Renal cortex interstitium (tissue), 11 donors: ENCODE measurements around the gene RPS2. TPM values are rescaled to one million over a fixed set of nuclear protein-coding genes. Genes with fewer than 3 reads are reported as not detected.
A peak's percentile ranks its signal among the peaks of the same experiment; 100 is the strongest.

ENCODE experiments used
- DNase-seq, 11 donors: peaks; one replicate each; pipeline ENCODE4 v3.0.0-alpha.2; 2013; ENCODE audit warnings: low read depth in 9 of 11, low spot score in 4 of 11; ENCODE audit errors: extremely low read depth in 1 of 11
- polyA plus RNA-seq, 3 donors: library from polyadenylated mRNA; unstranded; fragments of 120-200 nt; gene quantifications; one replicate each; pipeline ENCODE4 v1.2.1, GENCODE V29; 2013; ENCODE audit not compliant: insufficient read length in 3 of 3

Gene RPS2
- polyA plus RNA-seq, 3 donors, result 1,794 to 2,026 (median 1,887) TPM

GRCh38 chr16:2003231-2003826 is 38.7 kb upstream of the RPS2 start:
- DNase-seq, result no peak

- DNase-seq, result no peak
These were observed 38.0 kb upstream of the RPS2 start for GRCh38 chr16:2002406-2003230.

GRCh38 chr16:2001456-2002355 is 37.1 kb upstream of the RPS2 start:
- DNase-seq, result no peak

GRCh38 chr16:2001035-2001434 is 36.4 kb upstream of the RPS2 start:
- no peak for DNase-seq

GRCh38 chr16:1999866-2000514 is 35.4 kb upstream of the RPS2 start:
- DNase-seq, result no peak

- no peak for DNase-seq
These were observed 34.5 kb upstream of the RPS2 start for GRCh38 chr16:1998852-1999801.

- no peak for DNase-seq
These were observed 33.8 kb upstream of the RPS2 start for GRCh38 chr16:1998360-1998835.

GRCh38 chr16:1997494-1998359 is 33.1 kb upstream of the RPS2 start:
- no peak for DNase-seq

GRCh38 chr16:1993731-1994131 is 29.1 kb upstream of the RPS2 start:
- DNase-seq, result no peak

- DNase-seq, result no peak
These were observed 28.2 kb upstream of the RPS2 start for GRCh38 chr16:1992704-1993317.

- DNase-seq, result peak in 10 of 11 donors; percentile 69 to 84 (median 79)
These were observed 27.5 kb upstream of the RPS2 start for GRCh38 chr16:1991948-1992703.

GRCh38 chr16:1991588-1991947 is 26.9 kb upstream of the RPS2 start:
- DNase-seq, result no peak

- DNase-seq, result no peak
These were observed 26.5 kb upstream of the RPS2 start for GRCh38 chr16:1991135-1991551.

GRCh38 chr16:1990351-1991134 is 25.9 kb upstream of the RPS2 start:
- no peak for DNase-seq

GRCh38 chr16:1990101-1990350 is 25.4 kb upstream of the RPS2 start:
- DNase-seq, result no peak
